ENCODE measurements around the gene ARHGEF39.

ARHGEF39 gene

GRCh38 chr9:35691757-35692301, 26.8 kb upstream of the ARHGEF39 start:
- intact Hi-C loops (cut with DNase I): loop anchor here (5.0 kb wide), 1 partner anchor 35 kb away; no protein-coding TSS in a partner anchor
- DNase-seq: no peak

- DNase-seq: no peak
- intact Hi-C loops (cut with DNase I): loop anchor here (5.0 kb wide), 1 partner anchor 36 kb away; no protein-coding TSS in a partner anchor
Observed at GRCh38 chr9:35691334-35691650, 26.3 kb upstream of the ARHGEF39 start.

DNA sequence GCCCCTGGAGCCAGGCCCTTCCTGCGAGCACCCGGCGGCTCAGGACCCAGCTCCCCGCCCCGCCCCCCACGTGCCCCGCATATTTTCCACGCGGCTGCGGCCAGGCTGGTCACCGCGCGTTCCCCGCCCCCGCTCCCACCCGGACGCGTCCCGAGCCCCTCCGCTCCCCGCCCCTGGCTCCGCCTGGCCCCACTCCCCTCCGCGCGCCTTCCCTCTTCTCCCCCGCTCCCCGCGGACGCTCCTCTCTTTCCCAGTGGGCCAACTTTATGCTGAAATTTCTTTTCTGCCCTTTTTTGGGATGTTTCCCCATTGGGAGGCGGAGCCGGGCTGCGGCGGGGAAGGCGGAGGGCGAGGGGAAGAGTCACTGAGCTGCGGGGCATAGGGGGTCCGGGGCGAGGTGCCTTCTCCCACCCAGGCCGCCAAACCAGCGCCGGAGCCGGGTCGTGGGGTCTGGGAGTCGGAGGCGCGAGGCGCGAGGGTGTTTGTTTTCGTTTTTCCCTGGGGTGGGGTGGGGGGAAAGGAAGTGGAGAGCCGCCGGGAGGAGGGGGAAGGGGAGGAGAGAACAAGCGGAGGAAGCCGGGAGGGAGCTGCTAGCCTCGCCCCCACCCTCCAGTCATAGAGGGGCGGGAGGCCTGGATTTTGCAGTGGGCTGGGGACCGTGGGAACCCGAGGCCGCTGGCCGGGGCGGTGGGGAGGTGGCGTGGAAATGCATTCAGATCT, 25.8 kb upstream of the ARHGEF39 start:
- DNase-seq: peak in 8 of 10 donors; percentile 30 to 89 (median 42)
- intact Hi-C loops (cut with DNase I): loop anchor here (5.0 kb wide), 1 partner anchor 37 kb away; no protein-coding TSS in a partner anchor

DNA sequence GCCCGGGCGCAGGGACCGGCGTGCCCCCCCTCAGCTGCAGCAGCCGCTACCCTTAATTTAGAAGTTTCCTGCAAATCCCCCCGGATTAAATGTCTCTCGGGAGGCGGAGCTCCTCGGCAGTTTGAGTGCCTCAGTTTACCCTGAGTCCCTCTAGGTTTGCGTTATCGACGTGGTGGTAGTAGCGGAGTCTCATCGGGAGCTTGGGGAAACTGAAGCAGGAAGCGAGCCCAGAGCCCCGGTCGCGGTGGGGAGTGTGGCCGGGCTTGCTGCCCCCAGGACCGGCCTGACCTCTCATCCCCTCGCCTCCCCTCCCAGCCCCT, 25.3 kb upstream of the ARHGEF39 start:
- no peak for DNase-seq
- intact Hi-C loops (cut with DNase I): loop anchor here (5.0 kb wide), 1 partner anchor 37 kb away; no protein-coding TSS in a partner anchor

DNA sequence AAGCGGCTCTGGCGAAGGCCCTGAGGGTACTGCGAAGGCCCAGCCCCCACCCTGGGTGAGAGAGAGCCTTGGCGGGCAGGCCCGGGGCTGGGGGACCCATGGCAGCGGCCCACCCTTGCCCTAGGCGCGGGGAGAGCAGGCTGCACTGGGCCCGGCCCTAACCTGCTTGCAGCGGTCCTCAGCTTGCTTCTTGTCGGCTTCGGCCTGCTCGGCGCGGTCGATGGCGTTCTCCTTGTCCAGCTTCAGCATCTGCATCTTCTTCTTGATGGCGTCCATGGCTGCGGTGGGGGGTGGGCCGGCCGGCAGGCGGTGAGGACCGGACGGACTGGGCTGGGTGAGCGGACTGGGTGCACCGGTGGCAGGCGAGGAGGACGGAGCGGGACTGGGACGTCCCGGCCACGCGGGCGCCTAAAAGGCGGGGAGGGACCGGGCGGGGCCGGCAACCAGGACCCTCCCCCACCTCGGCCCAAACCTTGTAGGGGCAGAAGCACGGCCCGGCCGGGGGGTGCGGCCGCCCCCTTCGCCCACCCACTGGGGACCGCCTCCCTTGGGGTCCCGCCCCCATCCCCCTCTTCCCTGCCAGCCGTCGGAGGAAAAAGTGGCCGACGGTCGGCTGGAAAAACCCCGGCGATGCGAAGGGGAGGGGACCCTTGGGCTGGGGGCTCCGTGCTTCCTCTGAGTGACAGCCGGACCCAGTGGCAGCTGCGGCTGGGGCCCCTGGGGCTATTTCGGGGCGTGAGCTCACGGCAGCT, 24.7 kb upstream of the ARHGEF39 start, which contains the start of gene TPM2:
Gene TPM2 (minus strand): TSS at position 384 of the 752 bp plus-strand sequence. CDS start 108 bp downstream, at position 276.
- DNase-seq: no peak
- intact Hi-C loops (cut with DNase I): loop anchor here (5.0 kb wide), 1 partner anchor 38 kb away; no protein-coding TSS in a partner anchor

- intact Hi-C loops (cut with DNase I): no loop called here
- peak in 1 of 10 donors; percentile 70 for DNase-seq
Observed at GRCh38 chr9:35688558-35689541, 23.9 kb upstream of the ARHGEF39 start.

GRCh38 chr9:35687972-35688557, 23.1 kb upstream of the ARHGEF39 start:
- peak in 1 of 10 donors; percentile 67 for DNase-seq
- intact Hi-C loops (cut with DNase I): no loop called here

GRCh38 chr9:35687306-35687705, 22.3 kb upstream of the ARHGEF39 start:
- DNase-seq: peak in 1 of 10 donors; percentile 33
- intact Hi-C loops (cut with DNase I): no loop called here

DNA sequence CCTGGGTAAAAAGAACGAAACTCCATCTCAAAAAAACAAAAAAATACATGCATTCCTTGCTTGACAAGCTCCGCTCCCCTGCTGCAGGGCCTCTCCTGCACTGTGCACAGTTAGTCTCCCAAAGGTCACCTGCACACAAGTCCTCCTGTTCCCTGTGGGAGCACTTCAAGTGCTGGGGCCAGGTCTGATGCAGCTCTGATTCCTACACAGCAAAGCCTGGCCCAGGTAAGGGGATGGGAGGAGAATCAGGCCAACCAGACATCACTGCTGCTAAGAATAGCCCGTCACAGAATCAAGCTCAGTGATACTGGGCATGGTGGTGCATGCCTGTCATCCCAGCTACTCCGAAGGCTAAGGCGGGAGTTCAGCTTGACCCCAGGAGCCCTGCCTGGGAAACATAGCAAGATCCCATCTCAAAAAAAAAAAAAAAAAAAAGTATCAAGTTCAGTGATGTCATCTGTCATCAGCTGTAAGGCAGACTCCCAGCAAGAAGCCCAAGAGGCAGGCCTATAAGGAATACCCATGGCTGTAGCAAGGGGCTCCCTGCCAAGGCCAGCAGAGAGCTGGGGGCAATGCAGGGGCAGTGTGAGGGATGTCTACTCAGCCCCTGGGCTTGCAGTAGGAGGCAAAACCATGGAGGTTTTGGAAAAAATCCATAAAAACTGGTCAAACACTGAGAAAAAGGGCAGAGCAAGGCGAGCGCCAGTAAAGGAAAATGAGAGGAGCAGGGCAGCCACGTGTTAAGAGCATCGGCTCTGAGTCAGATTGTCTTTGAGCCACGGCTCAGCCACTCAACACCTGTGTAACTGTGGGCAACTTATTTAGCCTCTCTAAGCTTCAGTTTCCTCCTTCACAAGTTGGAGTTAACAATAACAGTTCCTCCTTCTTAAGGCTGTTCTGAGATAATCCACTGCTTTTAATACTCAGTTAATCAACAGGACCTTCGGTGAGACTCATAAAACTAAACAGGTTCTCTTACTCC, 21.5 kb upstream of the ARHGEF39 start:
- peak in 2 of 10 donors; percentile 39 to 62 for DNase-seq
- intact Hi-C loops (cut with DNase I): no loop called here

DNA sequence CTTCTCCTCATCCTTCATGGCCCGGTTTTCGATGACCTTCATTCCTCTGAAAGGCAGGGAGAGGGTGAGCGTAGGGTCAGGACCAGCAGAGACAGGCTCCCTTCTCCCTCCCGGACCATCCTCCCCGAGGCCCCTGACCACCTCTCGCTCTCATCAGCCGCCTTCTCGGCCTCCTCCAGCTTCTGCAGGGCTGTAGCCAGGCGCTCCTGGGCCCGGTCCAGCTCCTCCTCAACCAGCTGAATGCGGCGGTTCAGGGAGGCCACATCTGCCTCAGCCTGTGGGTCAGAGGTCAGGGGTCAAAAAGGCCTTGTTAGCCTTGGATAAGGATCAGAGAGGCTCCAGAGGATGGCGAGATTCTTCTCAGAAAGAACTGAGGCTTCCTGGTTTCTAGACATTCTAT, 20.5 kb upstream of the ARHGEF39 start:
- peak in 2 of 10 donors; percentile 60 to 61 for DNase-seq
- intact Hi-C loops (cut with DNase I): no loop called here

- intact Hi-C loops (cut with DNase I): no loop called here
- peak in 2 of 10 donors; percentile 12 to 67 for DNase-seq
Observed at GRCh38 chr9:35684921-35685320, 19.9 kb upstream of the ARHGEF39 start.

- intact Hi-C loops (cut with DNase I): no loop called here
- peak in 1 of 10 donors; percentile 7 for DNase-seq
Observed at GRCh38 chr9:35683323-35683722, 18.3 kb upstream of the ARHGEF39 start.

DNA sequence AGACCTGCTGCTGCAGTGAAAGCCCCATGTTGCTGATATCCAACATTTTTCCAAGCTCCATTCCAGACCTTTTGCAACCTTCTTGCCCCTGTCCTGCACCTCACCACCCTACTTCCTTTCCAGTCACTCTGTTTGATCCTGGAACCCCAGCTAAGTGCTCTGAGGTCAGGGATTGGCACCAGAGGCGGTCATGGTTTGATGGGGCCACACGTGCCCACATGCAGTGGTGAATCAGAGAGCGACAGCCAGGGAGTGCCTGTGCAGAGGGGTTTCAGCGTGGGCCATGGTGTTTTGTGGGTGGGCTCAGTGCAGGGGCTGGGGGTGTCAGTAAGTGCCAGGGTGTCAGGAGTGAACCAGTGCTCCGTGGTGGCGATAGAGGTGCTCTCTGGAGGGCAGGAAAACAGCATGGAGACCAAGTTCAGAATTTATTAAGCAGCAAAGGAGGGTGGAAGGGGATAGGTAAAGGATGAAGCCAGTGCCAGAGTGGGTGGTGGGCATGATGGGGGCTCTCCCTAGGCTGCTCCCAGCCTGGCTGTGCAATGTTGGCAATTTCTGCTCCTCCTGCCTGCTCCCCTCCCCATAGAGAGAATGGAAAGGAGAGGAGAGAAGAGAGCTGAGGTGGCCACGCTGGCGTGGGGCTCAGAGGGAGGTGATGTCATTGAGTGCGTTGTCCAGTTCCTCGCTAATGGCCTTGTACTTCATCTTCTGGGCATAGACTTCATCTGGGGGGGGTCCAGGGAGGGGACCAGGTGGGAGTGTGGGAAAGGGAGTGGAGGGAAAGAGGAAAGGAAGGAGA, 17.7 kb upstream of the ARHGEF39 start:
- intact Hi-C loops (cut with DNase I): no loop called here
- DNase-seq: peak in 2 of 10 donors; percentile 35 to 76

- intact Hi-C loops (cut with DNase I): no loop called here
- peak in 2 of 10 donors; percentile 39 to 49 for DNase-seq
Observed at GRCh38 chr9:35682051-35682450, 17.1 kb upstream of the ARHGEF39 start.

- DNase-seq: peak in 2 of 10 donors; percentile 24 to 47
- intact Hi-C loops (cut with DNase I): no loop called here
Observed at GRCh38 chr9:35681341-35682002, 16.5 kb upstream of the ARHGEF39 start.

- intact Hi-C loops (cut with DNase I): no loop called here
- DNase-seq: peak in 2 of 10 donors; percentile 38 to 48
Observed at GRCh38 chr9:35680331-35681105, 15.5 kb upstream of the ARHGEF39 start.
